Fibroblast of lung (primary cell): ENCODE results near the gene LAGE3.

Experiments
- EZH2 ChIP-seq: IDR thresholded peaks from 2 replicates; pipeline ENCODE4 v1.5.1; 2012; ENCODE audit warnings: low read length, control low read depth, mild to moderate bottlenecking; ENCODE audit errors: missing control alignments
- TF ChIP-seq, protein P1 (sequence below), 2 donors: IDR thresholded peaks in 1 of 2; conservative IDR thresholded peaks in 1 of 2; 1 replicate in 1 of 2; 2 replicates in 1 of 2; pipeline ENCODE4 v1.5.1; 2011 to 2012; ENCODE audit warnings: low read length in 2 of 2, control low read depth in 1 of 2, inconsistent platforms in 1 of 2, low read depth in 1 of 2, mild to moderate bottlenecking in 1 of 2

- TF ChIP-seq, protein P1, sequence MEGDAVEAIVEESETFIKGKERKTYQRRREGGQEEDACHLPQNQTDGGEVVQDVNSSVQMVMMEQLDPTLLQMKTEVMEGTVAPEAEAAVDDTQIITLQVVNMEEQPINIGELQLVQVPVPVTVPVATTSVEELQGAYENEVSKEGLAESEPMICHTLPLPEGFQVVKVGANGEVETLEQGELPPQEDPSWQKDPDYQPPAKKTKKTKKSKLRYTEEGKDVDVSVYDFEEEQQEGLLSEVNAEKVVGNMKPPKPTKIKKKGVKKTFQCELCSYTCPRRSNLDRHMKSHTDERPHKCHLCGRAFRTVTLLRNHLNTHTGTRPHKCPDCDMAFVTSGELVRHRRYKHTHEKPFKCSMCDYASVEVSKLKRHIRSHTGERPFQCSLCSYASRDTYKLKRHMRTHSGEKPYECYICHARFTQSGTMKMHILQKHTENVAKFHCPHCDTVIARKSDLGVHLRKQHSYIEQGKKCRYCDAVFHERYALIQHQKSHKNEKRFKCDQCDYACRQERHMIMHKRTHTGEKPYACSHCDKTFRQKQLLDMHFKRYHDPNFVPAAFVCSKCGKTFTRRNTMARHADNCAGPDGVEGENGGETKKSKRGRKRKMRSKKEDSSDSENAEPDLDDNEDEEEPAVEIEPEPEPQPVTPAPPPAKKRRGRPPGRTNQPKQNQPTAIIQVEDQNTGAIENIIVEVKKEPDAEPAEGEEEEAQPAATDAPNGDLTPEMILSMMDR (conservative IDR thresholded peaks at IDR 0.05 in 1 of 2, IDR thresholded peaks at IDR 0.05 in 1 of 2; ENCODE audit: low read depth in 1 of 2, low read length in 2 of 2), result no peak
- no peak for TF ChIP-seq EZH2
Measured at GRCh38 chrX:154506483-154507332, 27.6 kb upstream of the LAGE3 start.
